H1 (cell line): ENCODE results near the gene ATP2B1. TPM values are rescaled to one million over a fixed set of nuclear protein-coding genes. Genes with fewer than 3 reads are reported as not detected.

ENCODE experiments used
- BCL11A ChIP-seq, 2 experiments: IDR thresholded peaks; one replicate each; pipeline ENCODE4 v1.6.1; 2011; ENCODE audit warnings: low read depth in 2 of 2, low read length in 2 of 2, mild to moderate bottlenecking in 2 of 2
- CBX8 ChIP-seq: fragments of 300-800, 300-1000 bp; sonication (generic); IDR thresholded peaks from 2 replicates; pipeline ENCODE4 v1.7.1; 2016; ENCODE audit warnings: low read depth, low read length, borderline replicate concordance
- CEBPB ChIP-seq: IDR thresholded peaks from 2 replicates; pipeline ENCODE4 v1.6.1; 2012; ENCODE audit warnings: low read depth, low read length
- CHD7 ChIP-seq: fragments of 300-600 bp; sonication (generic); IDR thresholded peaks from 2 replicates; pipeline ENCODE4 v1.7.1; 2012; ENCODE audit warnings: low read length, moderate library complexity, mild to moderate bottlenecking, inconsistent platforms; ENCODE audit not compliant: insufficient replicate concordance
- CTBP2 ChIP-seq: IDR thresholded peaks from 2 replicates; pipeline ENCODE4 v1.7.0; 2011; ENCODE audit warnings: borderline replicate concordance, mild to moderate bottlenecking, moderate library complexity, mixed read lengths, low read length; ENCODE audit not compliant: insufficient read depth, insufficient read length
- FOSL1 ChIP-seq: IDR thresholded peaks from 2 replicates; pipeline ENCODE4 v1.6.1; 2011; ENCODE audit warnings: mild to moderate bottlenecking, low read depth, low read length, moderate library complexity; ENCODE audit not compliant: insufficient read depth
- RXRA ChIP-seq: IDR thresholded peaks from 2 replicates; pipeline ENCODE4 v1.6.1; 2011; ENCODE audit warnings: low read depth, mild to moderate bottlenecking, low read length, moderate library complexity; ENCODE audit not compliant: insufficient read depth
- SRF ChIP-seq: IDR thresholded peaks from 2 replicates; pipeline ENCODE4 v1.6.1; 2011; ENCODE audit warnings: mild to moderate bottlenecking, low read depth, low read length, moderate library complexity
- SUZ12 ChIP-seq: fragments of 200-600 bp; sonication (generic); IDR thresholded peaks from 2 replicates; pipeline ENCODE4 v1.6.1; 2012; ENCODE audit warnings: mild to moderate bottlenecking, inconsistent platforms, low read length, moderate library complexity, mixed read lengths
- TEAD4 ChIP-seq: IDR thresholded peaks from 2 replicates; pipeline ENCODE4 v1.6.1; 2012; ENCODE audit warnings: low read depth, low read length, inconsistent platforms, mixed read lengths
- polyA plus RNA-seq, 7 experiments: library from polyadenylated mRNA; depleted of rRNA in 3 of 7; stranded (reverse) in 5 of 7; unstranded in 2 of 7; fragments of >200 nt in 5 of 7; fragments of 200-250 nt in 2 of 7; gene quantifications; 1 replicate in 5 of 7; 2 replicates in 1 of 7; 4 replicates in 1 of 7; pipeline versions ENCODE4 v1.2.1 to v1.2.3, GENCODE V29; 2011 to 2013; ENCODE audit warnings: missing spikeins in 2 of 7, mixed read lengths in 2 of 7
- total RNA-seq: library from RNA; stranded (reverse); fragmentation: NEBNext Ultra II Directional; extraction: Animal tissue kit (Norgen Biotek cat#: 25700); gene quantifications from 2 replicates; pipeline ENCODE4 v1.2.1, GENCODE V29; 2021

The ATP2B1 gene
- total and polyA plus RNA-seq, 2 of the 8 experiments (the other 6 are each of a cell fraction or from before 2014, with no cell fraction given): 4.3 to 32.0 TPM

- TF ChIP-seq CHD7: no peak
- no peak for TF ChIP-seq BCL11A (IDR thresholded peaks at IDR 0.05; ENCODE audit: low read depth in 2 of 2, low read length in 2 of 2)
- TF ChIP-seq FOSL1: no peak
- no peak for TF ChIP-seq SUZ12
- no peak for TF ChIP-seq CBX8
- peak; percentile 60; the same call in 1 of the 2 replicates for TF ChIP-seq CEBPB
- TF ChIP-seq RXRA: no peak
- 0 out of 2 replicates have a peak, but pooled peaks have one; percentile 4 for TF ChIP-seq TEAD4
- TF ChIP-seq CTBP2: no peak
- TF ChIP-seq SRF: no peak
Measured at GRCh38 chr12:89648211-89648930, 60.3 kb downstream of the ATP2B1 start (continued).
